KOPT-K1 (cell line): ENCODE measurements around the gene NDUFA12.
A peak's percentile ranks its signal among the peaks of the same experiment; 100 is the strongest.

Source experiments
- H3K27ac ChIP-seq: fragments of 200-600 bp; sonication (generic); 2 replicates; pipeline ENCODE4 v1.5.1; 2016; ENCODE audit warnings: antibody characterized with exemption, mild to moderate bottlenecking, low read depth, low read length; ENCODE audit not compliant: poor library complexity, severe bottlenecking
- H3K36me3 ChIP-seq: fragments of 200-600 bp; sonication (generic); 2 replicates; pipeline ENCODE4 v1.5.1; 2017; ENCODE audit warnings: antibody characterized with exemption, mild to moderate bottlenecking, low read length, moderate library complexity; ENCODE audit not compliant: insufficient read depth
- H3K9me3 ChIP-seq: fragments of 200-600 bp; sonication (generic); 2 replicates; pipeline ENCODE4 v1.5.1; 2017; ENCODE audit warnings: antibody characterized with exemption, low read length, mild to moderate bottlenecking; ENCODE audit not compliant: insufficient read depth, poor library complexity, severe bottlenecking

Gene NDUFA12

DNA sequence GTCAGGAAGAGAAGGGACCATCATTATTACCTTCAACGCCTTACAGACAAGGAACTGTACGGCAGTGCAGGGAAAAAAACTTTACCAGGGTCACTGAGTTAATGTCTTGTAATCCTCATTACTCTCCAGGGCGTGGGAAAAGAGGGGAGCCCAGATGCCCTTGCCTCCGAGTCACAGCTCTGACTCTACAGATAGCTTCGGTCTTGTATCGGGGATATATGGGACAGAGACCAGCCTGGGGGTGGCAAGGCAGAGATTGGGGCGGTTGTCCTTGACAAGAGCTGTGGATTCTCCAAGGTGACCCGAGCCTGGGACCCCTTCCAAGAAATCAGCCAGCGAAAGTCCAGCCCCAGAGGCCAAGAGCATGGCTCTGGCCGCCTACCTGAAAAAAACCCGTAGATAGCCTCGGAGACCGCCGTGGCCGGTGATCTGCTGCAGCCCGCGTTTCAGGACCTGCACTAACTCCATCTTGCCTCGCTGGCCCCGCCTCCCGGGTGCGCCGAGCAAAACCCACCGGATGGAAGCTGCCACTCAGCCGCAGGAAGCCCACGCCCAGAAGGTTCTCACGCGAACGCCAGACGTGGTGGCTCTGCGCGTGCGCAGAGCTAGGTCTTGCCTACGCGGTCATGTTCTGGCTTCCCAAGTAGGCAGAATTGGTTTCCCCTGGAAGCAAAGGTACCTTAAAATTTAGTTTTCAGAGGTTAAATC lies at the start of gene NDUFA12:
Gene NDUFA12 (minus strand): TSS at position 485 of the 708 bp plus-strand sequence. CDS start 17 bp downstream, at position 468.
- peaks cover 28% of the 10 kb centered on the region for H3K9me3 ChIP-seq
- H3K27ac ChIP-seq, result peak within 1 kb of the TSS; percentile 86
- peaks cover 27% of the 10 kb centered on the region for H3K36me3 ChIP-seq

DNA sequence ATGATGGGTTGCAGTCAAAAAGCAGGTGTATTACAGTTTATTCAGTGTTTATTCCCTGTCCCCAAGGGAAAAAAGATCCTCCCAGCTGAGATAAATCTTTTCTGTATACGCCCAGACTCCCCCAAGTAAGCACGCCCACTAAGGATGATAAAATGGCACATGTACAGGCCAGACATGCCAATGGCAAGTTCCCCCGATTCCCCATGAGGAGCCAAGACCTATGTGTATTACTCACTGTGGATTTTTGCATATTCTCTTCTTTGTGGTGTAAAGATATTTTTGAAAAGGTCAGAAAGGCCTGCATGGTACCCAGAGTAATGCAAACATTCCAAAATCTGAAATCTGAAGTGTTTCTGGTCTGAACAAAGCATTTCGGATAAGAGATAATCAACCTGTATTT lies 47.7 kb upstream of the NDUFA12 start:
- peaks cover 97% of the 10 kb centered on the region for H3K36me3 ChIP-seq
- no peak overlapping the region for H3K27ac ChIP-seq

DNA sequence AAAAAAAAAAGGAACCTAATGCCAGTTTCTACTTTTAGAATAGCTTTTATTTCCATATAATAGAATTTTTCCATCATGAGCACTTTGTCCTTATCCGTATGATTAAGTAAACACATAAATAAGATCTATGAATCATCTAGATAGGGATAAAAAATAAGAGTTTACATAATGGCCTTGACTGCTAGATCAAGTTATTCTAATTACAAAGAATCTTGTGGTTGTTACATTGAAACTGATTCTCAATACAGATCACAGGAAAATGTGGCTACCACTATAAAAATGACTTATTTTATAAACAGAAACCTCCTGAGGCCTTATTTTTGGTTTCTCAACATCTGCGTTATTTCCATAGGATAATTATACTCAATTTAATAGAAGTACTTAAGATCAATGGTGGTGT lies 34.4 kb upstream of the NDUFA12 start:
- Histone ChIP-seq H3K36me3 (peaks cover 100% of the 10 kb centered on the region), H3K27ac (no peak overlapping the region), H3K9me3 (no peaks in the 10 kb centered on the region)

More for the DNA sequence above, 47.7 kb upstream of the NDUFA12 start:
- H3K9me3 ChIP-seq, result no peaks in the 10 kb centered on the region

DNA sequence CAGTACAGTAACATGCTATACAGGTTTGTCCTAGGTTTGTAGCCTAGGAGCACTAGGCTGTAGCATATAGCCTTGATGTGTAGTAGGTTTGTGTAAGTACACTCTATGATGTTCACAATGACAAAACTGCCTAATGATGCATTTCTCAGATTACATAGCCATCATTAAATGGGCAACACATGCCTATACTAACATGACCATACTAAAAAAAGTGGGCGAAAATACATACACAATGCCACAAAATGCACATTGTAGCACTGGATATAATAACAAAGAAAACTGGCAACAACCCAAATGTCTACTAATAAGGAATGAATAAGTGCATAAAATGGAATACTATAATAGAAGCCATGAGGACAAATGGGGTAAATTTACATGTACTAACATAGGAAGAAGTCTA lies 31.3 kb upstream of the NDUFA12 start:
- H3K27ac ChIP-seq, result no peak overlapping the region
- peaks cover 99% of the 10 kb centered on the region for H3K36me3 ChIP-seq
- no peaks in the 10 kb centered on the region for H3K9me3 ChIP-seq

DNA sequence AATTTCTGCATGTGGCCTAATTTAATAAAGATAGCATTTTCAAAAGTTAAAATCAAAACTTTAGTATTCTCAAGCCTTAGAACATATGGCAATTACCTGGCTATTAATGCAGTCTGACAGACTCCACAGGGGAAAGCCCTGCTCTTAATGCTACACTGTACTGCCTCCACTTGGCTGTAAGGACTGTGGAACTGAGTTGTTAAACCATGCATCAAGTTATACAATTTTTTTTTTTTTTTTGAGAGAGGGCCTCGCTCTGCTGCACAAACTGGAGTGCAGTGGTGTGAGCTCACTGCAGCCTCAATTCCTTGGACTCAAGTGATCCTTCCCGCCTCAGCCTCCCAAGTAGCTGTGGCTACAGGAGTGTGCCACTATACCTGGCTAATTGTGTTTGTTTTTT lies 19.0 kb upstream of the NDUFA12 start:
- peaks cover 79% of the 10 kb centered on the region for H3K36me3 ChIP-seq
- H3K27ac ChIP-seq, result no peak overlapping the region
- no peaks in the 10 kb centered on the region for H3K9me3 ChIP-seq

DNA sequence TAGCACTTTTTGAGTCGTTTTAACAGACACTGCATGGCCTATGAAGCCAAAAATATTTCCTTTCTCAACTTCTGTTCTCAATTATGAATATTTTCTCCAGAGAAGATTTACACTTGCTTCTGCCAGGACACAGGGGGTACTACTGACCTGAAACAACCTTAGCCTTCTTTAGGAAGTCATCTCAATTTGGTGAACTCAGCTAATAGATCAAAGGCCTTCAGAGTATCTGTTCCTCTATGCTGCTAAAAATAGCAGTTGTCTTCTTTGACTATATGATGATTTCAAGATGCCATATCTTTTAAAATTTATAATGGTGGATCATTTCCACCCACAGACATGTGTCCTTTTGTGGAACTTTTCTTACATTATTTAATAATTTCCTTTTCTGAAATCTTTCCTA lies 14.0 kb upstream of the NDUFA12 start:
- no peaks in the 10 kb centered on the region for H3K9me3 ChIP-seq
- peaks cover 32% of the 10 kb centered on the region for H3K36me3 ChIP-seq
- H3K27ac ChIP-seq, result no peak overlapping the region

DNA sequence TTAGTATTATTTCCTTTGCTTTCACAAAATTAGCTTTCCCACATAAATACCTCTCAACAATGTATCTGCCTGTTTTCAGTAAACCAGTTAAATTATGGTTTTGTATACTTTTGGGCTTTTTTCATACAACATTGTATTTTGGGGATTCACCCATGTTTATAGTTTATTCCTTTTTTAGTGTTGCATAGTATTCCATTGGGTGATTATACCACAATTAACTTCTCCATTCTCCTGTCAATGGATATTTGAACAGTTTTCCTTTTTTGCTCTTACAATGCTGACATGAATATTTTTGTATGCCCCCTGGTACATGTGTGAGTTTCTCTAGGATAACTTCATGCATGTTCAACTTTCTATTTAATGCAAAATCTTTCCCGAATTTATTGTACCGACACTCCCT lies 12.6 kb upstream of the NDUFA12 start:
- Histone ChIP-seq H3K36me3 (peaks cover 19% of the 10 kb centered on the region), H3K9me3 (no peaks in the 10 kb centered on the region), H3K27ac (no peak overlapping the region)

DNA sequence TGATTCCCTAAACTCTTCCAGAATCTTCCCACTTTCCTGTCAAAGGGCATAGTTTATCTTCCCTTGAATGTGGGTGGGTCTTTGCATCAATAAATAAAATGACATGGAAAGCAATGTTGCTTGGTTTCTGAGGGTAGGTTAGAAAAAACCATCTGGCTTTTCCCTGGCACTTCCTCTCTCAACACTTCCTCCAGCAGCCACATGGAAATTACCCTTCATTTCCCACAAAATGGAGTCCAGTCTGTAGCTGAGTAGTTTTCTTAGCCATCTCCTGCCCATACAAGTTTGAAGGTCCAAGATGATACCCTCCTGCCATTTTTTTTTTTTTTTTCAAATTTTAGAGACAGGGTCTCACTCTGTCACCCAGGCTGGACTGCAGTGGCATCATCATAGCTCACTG lies 11.1 kb upstream of the NDUFA12 start:
- no peaks in the 10 kb centered on the region for H3K9me3 ChIP-seq
- no peak overlapping the region for H3K27ac ChIP-seq
- H3K36me3 ChIP-seq, result peaks cover 7% of the 10 kb centered on the region

DNA sequence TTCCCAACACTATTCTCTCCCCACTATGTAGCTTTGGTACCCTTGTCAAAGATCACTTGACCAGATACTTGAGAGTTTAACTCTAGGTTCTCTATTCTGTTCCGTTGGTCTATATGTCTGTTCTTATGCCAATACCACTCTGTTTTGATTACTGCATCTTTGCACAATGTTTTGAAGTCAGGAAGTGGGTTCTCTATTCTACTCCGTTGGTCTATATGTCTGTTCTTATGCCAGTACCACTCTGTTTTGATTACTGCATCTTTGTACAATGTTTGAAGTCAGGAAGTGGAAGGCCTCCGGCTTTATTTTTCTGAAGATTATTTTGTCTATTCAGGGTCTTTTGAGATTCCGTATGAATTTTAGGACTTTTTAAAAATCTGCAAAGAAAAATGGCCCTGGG lies 2.7 kb upstream of the NDUFA12 start:
- H3K9me3 ChIP-seq, result peaks cover 33% of the 10 kb centered on the region
- peaks cover 2% of the 10 kb centered on the region for H3K36me3 ChIP-seq
- no peak overlapping the region for H3K27ac ChIP-seq

DNA sequence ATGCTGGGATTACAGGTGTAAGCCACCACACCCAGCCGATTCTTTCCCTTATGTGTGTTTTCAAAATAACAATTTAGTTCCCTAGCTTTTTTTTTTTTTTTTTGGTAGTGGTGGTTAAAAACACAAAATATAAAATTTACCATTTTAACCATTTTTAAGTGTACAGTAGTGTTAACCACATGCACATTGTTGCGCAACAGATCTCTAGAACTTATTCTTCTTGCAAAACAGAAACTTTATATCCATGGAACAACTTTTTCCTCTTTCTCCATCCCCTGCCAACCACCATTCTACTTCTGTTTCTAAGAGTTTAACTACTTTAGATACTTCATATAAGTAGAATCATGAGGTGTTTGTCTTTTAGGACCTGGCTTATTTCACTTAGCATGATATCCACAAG lies 1.1 kb upstream of the NDUFA12 start:
- peaks cover 33% of the 10 kb centered on the region for H3K9me3 ChIP-seq
- no peak overlapping the region for H3K27ac ChIP-seq
- peaks cover 18% of the 10 kb centered on the region for H3K36me3 ChIP-seq

DNA sequence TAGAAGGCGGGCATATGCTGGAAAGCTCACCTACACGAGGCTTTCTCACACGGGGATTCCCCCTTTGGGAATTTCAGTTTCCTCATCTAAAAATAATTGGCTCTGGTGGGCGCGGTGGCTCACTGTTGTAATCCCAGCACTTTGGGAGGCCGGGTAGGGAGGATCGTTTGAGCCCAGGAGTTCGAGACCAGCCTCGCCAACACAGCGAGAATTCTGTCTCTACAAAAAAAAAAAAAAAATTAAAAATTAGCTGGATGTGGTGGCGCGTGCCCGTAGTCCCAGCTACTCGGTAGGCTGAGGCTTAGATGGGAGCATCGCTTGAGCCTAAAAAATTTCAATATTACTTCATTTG lies 400 bp upstream of the NDUFA12 start:
- Histone ChIP-seq H3K9me3 (peaks cover 33% of the 10 kb centered on the region), H3K27ac (peak overlapping the region; percentile 86), H3K36me3 (peaks cover 25% of the 10 kb centered on the region)

DNA sequence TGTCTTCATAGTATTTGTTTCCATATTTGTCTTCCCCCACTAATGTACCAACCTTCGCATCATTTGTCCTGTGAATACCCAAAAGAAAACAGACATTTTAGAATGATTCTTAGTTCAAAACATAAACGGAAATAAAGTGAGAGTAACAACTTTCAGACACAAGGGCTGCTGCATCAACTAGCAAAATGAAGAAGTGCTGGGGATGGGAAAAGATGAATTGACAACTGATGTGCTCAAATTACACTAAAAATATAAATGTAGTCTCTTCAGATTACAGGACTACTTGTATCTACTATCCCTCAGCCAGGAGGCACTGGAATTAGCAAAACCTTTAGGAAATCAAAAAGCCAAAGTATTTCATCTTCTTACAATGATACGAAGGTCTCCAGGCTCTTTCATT lies 743 bp downstream of the NDUFA12 start:
- peaks cover 29% of the 10 kb centered on the region for H3K36me3 ChIP-seq
- peak overlapping the region; percentile 86 for H3K27ac ChIP-seq
- peaks cover 21% of the 10 kb centered on the region for H3K9me3 ChIP-seq

DNA sequence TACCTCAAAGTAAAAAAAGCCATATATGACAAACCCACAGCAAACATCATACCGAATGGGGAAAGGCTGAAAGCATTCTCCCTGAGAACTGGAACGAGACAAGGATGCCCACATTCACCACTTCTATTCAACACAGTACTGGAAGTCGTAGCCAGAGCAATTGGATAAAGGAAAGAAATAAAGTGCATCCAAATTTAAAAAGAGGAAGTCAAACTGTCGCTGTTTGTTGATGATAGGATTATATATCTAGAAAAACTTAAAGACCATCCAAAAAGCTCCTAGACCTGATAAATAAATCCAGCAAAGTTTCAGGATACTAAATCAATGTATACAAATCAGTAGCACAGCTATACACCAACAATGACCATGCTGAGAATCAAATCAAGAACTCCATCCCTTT lies 5.2 kb downstream of the NDUFA12 start:
- peaks cover 64% of the 10 kb centered on the region for H3K36me3 ChIP-seq
- no peak overlapping the region for H3K27ac ChIP-seq
- H3K9me3 ChIP-seq, result no peaks in the 10 kb centered on the region

DNA sequence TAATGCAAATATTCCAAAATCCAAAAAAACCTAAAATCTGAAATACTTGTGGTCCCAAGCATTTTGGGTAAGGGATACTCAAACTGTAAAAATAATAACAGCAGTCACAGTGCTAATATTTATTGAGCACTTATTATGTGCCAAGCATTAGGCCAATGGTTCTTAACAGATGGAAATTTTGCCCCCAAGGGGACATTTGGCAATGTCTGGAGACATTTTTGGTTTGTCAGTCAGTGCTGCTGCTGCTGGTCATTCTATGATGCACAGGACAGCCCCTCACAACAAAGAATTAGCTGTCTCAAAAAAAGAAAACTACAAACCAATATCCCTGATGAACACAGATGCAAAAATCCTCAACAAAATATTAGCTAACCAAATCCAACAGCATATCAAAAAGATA lies 5.8 kb downstream of the NDUFA12 start:
- Histone ChIP-seq H3K36me3 (peaks cover 68% of the 10 kb centered on the region), H3K27ac (no peak overlapping the region), H3K9me3 (no peaks in the 10 kb centered on the region)

DNA sequence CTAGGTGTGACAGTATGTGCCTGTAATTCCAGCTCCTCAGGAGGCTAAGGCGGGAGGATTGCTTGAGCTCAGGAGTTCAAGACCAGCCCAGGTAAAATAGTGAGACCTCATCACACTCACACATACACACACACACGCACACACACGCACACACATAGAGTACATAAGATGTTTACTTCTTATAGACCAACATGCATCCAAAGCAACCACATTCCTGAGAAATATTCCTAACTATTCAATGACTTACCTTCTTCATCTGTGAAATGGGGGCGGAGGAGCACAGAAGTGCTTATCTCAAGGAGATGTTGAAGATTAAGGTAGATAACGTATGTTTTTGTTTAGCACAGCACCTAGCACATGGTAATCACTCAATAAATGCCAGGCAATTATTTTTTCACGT lies 6.4 kb downstream of the NDUFA12 start:
- no peak overlapping the region for H3K27ac ChIP-seq
- H3K36me3 ChIP-seq, result peaks cover 74% of the 10 kb centered on the region
- no peaks in the 10 kb centered on the region for H3K9me3 ChIP-seq

DNA sequence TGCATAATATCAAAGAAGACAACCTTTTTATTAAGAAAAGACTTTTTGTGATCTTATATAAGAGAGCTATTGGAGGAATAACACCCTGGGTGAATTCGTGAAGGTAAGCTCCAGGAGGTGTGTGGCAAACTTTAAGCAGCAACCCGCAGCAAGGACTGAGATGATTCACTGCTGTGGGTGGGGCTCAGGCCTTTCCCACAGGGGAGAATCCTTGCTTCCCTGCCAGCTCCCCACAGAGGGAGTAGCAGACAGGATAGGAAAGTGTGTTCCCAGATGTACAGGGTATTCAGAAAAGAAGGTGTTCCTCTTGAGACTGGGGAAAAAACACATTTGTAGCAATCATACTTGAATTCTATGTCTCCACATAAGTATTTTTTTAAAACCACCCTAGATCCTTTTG lies 9.2 kb downstream of the NDUFA12 start:
- H3K36me3 ChIP-seq, result peaks cover 62% of the 10 kb centered on the region

More for the DNA sequence above, 9.2 kb downstream of the NDUFA12 start:
- no peak overlapping the region for H3K27ac ChIP-seq
- no peaks in the 10 kb centered on the region for H3K9me3 ChIP-seq
